ENCODE data around the gene MAD1L1. TPM values are rescaled to one million over a fixed set of nuclear protein-coding genes. Genes with fewer than 3 reads are reported as not detected.

MAD1L1 gene
- total and polyA plus RNA-seq, 2 of the 8 experiments (the other 6 are each of a cell fraction or from before 2014, with no cell fraction given): 40.4 to 44.6 TPM

GRCh38 chr7:2202361-2202761 lies 30.4 kb downstream of the MAD1L1 start (continued):
- TF ChIP-seq CTBP2 (IDR thresholded peaks at IDR 0.05; ENCODE audit: borderline replicate concordance, insufficient read depth, insufficient read length, low read length): no peak
